ENCODE results near the gene SIDT2.
A peak's percentile ranks its signal among the peaks of the same experiment; 100 is the strongest.

Gene SIDT2

DNA sequence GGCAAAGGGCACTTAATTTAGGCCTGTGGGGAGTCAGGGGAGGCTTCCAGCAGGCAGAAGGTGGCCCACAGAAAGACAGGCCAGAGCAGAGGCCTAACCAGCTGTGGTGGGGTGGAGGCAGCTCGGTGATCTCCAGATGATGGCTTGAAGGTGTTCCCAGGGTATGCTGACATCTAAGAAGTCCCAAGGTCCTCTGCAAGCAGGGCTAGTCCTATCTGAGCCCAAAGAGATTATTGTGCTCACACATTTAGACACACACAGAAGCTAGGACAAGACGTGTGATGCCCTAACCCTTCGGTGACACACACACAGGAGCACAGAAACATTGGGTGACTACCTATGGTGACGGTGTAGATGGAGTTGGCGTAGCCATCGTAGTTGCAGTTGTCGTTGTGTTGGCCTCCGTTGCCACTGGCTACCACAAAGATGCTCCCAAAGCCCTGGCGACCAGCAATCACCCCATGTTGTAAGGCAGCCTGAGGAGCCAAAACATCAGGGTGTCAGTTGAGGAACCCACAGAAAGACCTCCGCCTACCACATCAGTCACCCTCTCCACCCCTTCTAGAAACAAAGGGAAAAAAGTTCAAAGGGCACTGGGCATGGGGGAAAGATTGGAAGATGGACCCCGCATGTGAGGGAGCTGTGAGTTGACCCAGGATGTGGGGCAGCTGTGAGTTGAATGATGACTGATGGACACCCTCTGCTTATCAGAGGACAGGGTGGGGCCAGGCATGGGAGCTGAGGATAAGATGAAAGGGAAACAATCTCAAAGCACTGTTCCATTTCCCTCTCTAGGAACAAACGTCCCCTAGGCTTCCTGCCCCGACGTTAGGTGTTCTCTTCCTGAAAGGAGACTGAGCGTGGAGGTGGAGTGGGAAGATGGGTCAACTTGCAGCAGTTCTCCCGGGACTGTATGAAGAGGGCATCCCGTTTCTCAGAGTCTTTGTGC, 45.5 kb downstream of the SIDT2 start:
- Histone ChIP-seq H3K79me2 (ENCODE audit: low read length) (no peaks in the 10 kb centered on the region), H3K27me3 (replicated peaks; ENCODE audit: insufficient read depth, low read length) (no peaks in the 10 kb centered on the region), H3K9me3 (replicated peaks; ENCODE audit: insufficient read depth, low read length) (no peaks in the 10 kb centered on the region), H3K4me3 (ENCODE audit: low read length) (no peak overlapping the region), H3K4me1 (ENCODE audit: low read length) (no peaks in the 10 kb centered on the region), H3K4me2 (ENCODE audit: low read depth, low read length) (no peak overlapping the region), H3K9me2 (replicated peaks; ENCODE audit: insufficient read depth, low read length) (no peaks in the 10 kb centered on the region), H3K27ac (ENCODE audit: low read length) (no peak overlapping the region), H3K36me3 (replicated peaks; ENCODE audit: insufficient read depth, low read length) (peaks cover 2% of the 10 kb centered on the region; the same call in 1 of the 2 replicates), H3F3A (ENCODE audit: insufficient read depth, low read length) (no peaks in the 10 kb centered on the region), H4K20me1 (ENCODE audit: insufficient read depth, low read length) (no peaks in the 10 kb centered on the region), H3K9ac (ENCODE audit: low read length) (no peak overlapping the region), H2AFZ (ENCODE audit: low read length) (no peak overlapping the region)
- TF ChIP-seq, protein P1, sequence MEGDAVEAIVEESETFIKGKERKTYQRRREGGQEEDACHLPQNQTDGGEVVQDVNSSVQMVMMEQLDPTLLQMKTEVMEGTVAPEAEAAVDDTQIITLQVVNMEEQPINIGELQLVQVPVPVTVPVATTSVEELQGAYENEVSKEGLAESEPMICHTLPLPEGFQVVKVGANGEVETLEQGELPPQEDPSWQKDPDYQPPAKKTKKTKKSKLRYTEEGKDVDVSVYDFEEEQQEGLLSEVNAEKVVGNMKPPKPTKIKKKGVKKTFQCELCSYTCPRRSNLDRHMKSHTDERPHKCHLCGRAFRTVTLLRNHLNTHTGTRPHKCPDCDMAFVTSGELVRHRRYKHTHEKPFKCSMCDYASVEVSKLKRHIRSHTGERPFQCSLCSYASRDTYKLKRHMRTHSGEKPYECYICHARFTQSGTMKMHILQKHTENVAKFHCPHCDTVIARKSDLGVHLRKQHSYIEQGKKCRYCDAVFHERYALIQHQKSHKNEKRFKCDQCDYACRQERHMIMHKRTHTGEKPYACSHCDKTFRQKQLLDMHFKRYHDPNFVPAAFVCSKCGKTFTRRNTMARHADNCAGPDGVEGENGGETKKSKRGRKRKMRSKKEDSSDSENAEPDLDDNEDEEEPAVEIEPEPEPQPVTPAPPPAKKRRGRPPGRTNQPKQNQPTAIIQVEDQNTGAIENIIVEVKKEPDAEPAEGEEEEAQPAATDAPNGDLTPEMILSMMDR (IDR thresholded peaks at IDR 0.05; ENCODE audit: low read length) = no peak
- TF ChIP-seq EZH2phosphoT487 (IDR thresholded peaks at IDR 0.05; ENCODE audit: low read length) (no peak), EZH2 (optimal IDR thresholded peaks at IDR 0.05; ENCODE audit: low read depth, low read length) (no peak)
- DNase-seq = no peak

DNA sequence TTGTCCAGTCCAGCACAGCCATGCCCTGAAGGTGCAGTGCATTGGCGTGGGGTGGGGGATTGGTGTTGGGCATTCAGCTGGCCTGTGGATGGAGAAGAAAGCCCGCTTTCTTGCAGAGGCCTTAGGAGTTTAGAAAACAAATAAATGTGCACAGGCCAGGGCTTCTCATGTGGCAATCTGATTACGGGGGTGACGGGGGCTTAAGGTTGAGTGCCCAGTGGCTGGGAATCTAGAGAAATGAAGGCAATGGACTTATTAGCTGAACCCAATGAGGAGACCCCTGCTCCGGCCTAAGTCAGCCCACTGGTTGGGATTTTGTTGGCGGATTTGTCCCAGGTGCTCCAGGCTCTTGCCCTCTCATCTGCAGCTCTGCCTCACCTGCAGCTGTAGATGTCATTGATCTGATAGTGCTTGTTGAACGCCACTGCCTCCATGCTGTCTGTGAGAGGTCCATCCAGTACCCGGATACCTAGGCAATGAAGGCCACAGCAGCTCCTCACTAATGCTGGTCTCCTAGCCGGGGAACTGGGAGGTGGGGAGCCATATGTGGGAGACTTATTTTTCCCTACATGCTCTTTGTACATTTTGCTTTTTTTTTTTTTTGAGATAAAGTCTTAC, 47.1 kb downstream of the SIDT2 start:
- no peak overlapping the region for H3K4me2 ChIP-seq (ENCODE audit: low read depth, low read length)
- no peak overlapping the region for H3K27ac ChIP-seq (ENCODE audit: low read length)
- no peak overlapping the region for H3K4me3 ChIP-seq (ENCODE audit: low read length)
- DNase-seq = no peak
- H3K27me3 ChIP-seq (replicated peaks; ENCODE audit: insufficient read depth, low read length) = no peaks in the 10 kb centered on the region
- H4K20me1 ChIP-seq (ENCODE audit: insufficient read depth, low read length) = no peaks in the 10 kb centered on the region
- H3K9me3 ChIP-seq (replicated peaks; ENCODE audit: insufficient read depth, low read length) = no peaks in the 10 kb centered on the region
- no peak overlapping the region for H2AFZ ChIP-seq (ENCODE audit: low read length)
- H3K79me2 ChIP-seq (ENCODE audit: low read length) = peaks cover 14% of the 10 kb centered on the region
- no peak overlapping the region for H3K9ac ChIP-seq (ENCODE audit: low read length)
- peaks cover 3% of the 10 kb centered on the region; the same call in 1 of the 2 replicates for H3K36me3 ChIP-seq (replicated peaks; ENCODE audit: insufficient read depth, low read length)
- peaks cover 2% of the 10 kb centered on the region; the same call in 1 of the 2 replicates for H3K4me1 ChIP-seq (ENCODE audit: low read length)
- TF ChIP-seq, protein P1 (IDR thresholded peaks at IDR 0.05; ENCODE audit: low read length) = no peak
- no peak for TF ChIP-seq EZH2phosphoT487 (IDR thresholded peaks at IDR 0.05; ENCODE audit: low read length)
- no peak for TF ChIP-seq EZH2 (optimal IDR thresholded peaks at IDR 0.05; ENCODE audit: low read depth, low read length)
- H3K9me2 ChIP-seq (replicated peaks; ENCODE audit: insufficient read depth, low read length) = no peaks in the 10 kb centered on the region
- H3F3A ChIP-seq (ENCODE audit: insufficient read depth, low read length) = no peaks in the 10 kb centered on the region

DNA sequence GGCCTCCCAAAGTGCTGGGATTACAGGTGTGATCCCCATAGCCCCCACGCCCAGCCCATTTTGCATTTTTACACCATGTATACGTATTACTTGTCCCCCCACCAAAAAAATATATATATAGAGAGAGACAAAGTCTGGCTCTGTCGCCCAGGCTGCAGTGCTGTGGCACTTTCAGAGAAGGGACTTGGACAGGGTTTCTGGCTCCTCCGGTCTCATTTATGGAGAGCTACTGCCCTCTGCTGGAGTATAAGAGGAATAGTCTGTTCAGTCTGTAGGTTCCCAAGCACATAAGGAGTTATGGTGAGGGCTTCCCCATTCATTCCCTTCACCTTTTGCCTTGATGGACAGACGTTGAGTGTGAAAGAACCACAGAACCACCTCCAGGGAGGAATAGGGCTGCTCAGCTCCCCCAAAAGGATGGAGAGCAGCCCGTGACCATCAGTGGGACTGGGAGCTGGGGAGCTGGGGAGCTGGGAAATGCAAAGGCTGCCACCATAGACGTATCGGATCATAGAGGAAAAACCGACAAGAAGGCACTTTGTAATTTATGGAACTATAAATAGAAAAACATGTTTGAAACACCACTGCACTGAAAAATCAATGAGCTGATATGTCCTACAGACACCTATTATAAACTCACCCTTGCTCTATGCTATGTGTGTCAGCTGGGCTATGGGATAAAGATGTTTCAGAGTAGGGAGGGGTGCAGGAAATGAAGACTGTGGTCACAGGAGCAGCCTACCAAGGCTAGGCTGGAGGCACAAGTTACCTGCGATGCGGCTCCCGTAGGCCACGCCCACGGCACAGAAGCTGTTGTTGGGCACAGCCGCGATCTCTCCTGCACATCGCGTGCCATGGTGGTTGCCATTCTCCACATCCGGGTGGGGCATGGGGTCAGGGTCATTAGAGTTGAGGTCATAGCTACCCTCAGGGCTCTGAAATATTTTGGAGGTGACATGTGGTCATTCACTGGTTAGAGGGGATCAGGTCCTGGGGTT, 48.1 kb downstream of the SIDT2 start:
- no peak overlapping the region for H3K9ac ChIP-seq (ENCODE audit: low read length)

More for the DNA sequence above, 48.1 kb downstream of the SIDT2 start:
- no peak overlapping the region for H3K4me2 ChIP-seq (ENCODE audit: low read depth, low read length)
- H4K20me1 ChIP-seq (ENCODE audit: insufficient read depth, low read length) = no peaks in the 10 kb centered on the region
- H3K4me1 ChIP-seq (ENCODE audit: low read length) = peaks cover 8% of the 10 kb centered on the region; the same call in 1 of the 2 replicates
- H3K27me3 ChIP-seq (replicated peaks; ENCODE audit: insufficient read depth, low read length) = no peaks in the 10 kb centered on the region
- TF ChIP-seq, protein P1 (IDR thresholded peaks at IDR 0.05; ENCODE audit: low read length) = peak; percentile 72
- TF ChIP-seq EZH2phosphoT487 (IDR thresholded peaks at IDR 0.05; ENCODE audit: low read length) = no peak
- no peak overlapping the region for H3K27ac ChIP-seq (ENCODE audit: low read length)
- peak; percentile 74 for DNase-seq
- H3K9me2 ChIP-seq (replicated peaks; ENCODE audit: insufficient read depth, low read length) = no peaks in the 10 kb centered on the region
- peaks cover 24% of the 10 kb centered on the region for H3K79me2 ChIP-seq (ENCODE audit: low read length)
- peaks cover 3% of the 10 kb centered on the region; the same call in 1 of the 2 replicates for H3K36me3 ChIP-seq (replicated peaks; ENCODE audit: insufficient read depth, low read length)
- no peaks in the 10 kb centered on the region for H3K9me3 ChIP-seq (replicated peaks; ENCODE audit: insufficient read depth, low read length)
- no peaks in the 10 kb centered on the region for H3F3A ChIP-seq (ENCODE audit: insufficient read depth, low read length)
- no peak overlapping the region for H3K4me3 ChIP-seq (ENCODE audit: low read length)
- no peak overlapping the region for H2AFZ ChIP-seq (ENCODE audit: low read length)

All from MM.1S (cell line).